Type B pancreatic cell (in vitro differentiated cells): ENCODE measurements around the gene CXXC5. TPM values are rescaled to one million over a fixed set of nuclear protein-coding genes. Genes with fewer than 3 reads are reported as not detected.

ENCODE experiments used
- DNase-seq: peaks from one replicate; pipeline ENCODE4 v3.0.0; 2021; ENCODE audit warnings: mixed read lengths; ENCODE audit not compliant: unreplicated experiment; ENCODE audit errors: extremely low spot score
- H3K27ac Mint-ChIP-seq: 2 replicates; pipeline ENCODE4 v1.8.0; 2021; ENCODE audit warnings: mild to moderate bottlenecking, mixed read lengths
- H3K27me3 Mint-ChIP-seq: 2 replicates; pipeline ENCODE4 v1.8.0; 2021; ENCODE audit warnings: mixed read lengths
- H3K36me3 Mint-ChIP-seq: 2 replicates; pipeline ENCODE4 v1.8.0; 2021; ENCODE audit warnings: mixed read lengths
- H3K4me1 Mint-ChIP-seq: one replicate; pipeline ENCODE4 v1.8.0; 2021; ENCODE audit warnings: mixed read lengths; ENCODE audit not compliant: unreplicated experiment
- H3K4me3 Mint-ChIP-seq: 2 replicates; pipeline ENCODE4 v1.8.0; 2021; ENCODE audit warnings: mild to moderate bottlenecking, mixed read lengths
- H3K9me3 Mint-ChIP-seq: 2 replicates; pipeline ENCODE4 v1.8.0; 2021; ENCODE audit warnings: mixed read lengths
- CTCF ChIP-seq: fragments of 200-600 bp; sonication (generic); conservative IDR thresholded peaks from 2 replicates; pipeline ENCODE4 v1.5.0; 2021; ENCODE audit warnings: antibody characterized with exemption, mild to moderate bottlenecking
- total RNA-seq: library from RNA; stranded (reverse); gene quantifications from 2 replicates; pipeline ENCODE4 v1.2.1, GENCODE V29; 2021; ENCODE audit warnings: low replicate concordance

CXXC5 gene
- total RNA-seq, 1 donor from 2014 or later: 58.6 TPM

- TF ChIP-seq CTCF: no peak
- H3K9me3 Mint-ChIP-seq: no peaks in the 10 kb centered on the region
- H3K4me1 Mint-ChIP-seq: peaks cover 42% of the 10 kb centered on the region
- peak overlapping the region; percentile 81 for H3K4me3 Mint-ChIP-seq
- no peaks in the 10 kb centered on the region for H3K36me3 Mint-ChIP-seq
- no peak for DNase-seq
- peak overlapping the region; percentile 79 for H3K27ac Mint-ChIP-seq
- peaks cover 24% of the 10 kb centered on the region for H3K27me3 Mint-ChIP-seq
These were observed 60.3 kb downstream of the CXXC5 start for GRCh38 chr5:139708434-139708861.

GRCh38 chr5:139708877-139709581 lies 60.9 kb downstream of the CXXC5 start:
- DNase-seq: peak; percentile 79
- Mint-ChIP-seq H3K36me3 (no peaks in the 10 kb centered on the region), H3K9me3 (no peaks in the 10 kb centered on the region)

GRCh38 chr5:139709582-139710318 lies 61.6 kb downstream of the CXXC5 start:
- no peaks in the 10 kb centered on the region for H3K9me3 Mint-ChIP-seq

More at GRCh38 chr5:139708877-139709581, 60.9 kb downstream of the CXXC5 start:
- TF ChIP-seq CTCF: no peak
- peak overlapping the region; percentile 79 for H3K27ac Mint-ChIP-seq
- peak overlapping the region; percentile 81 for H3K4me3 Mint-ChIP-seq
- H3K4me1 Mint-ChIP-seq: peaks cover 42% of the 10 kb centered on the region
- H3K27me3 Mint-ChIP-seq: peaks cover 24% of the 10 kb centered on the region

GRCh38 chr5:139710319-139711066 lies 62.3 kb downstream of the CXXC5 start:
- peak overlapping the region; percentile 82 for H3K4me3 Mint-ChIP-seq
- peak; percentile 83 for DNase-seq

More at GRCh38 chr5:139709582-139710318, 61.6 kb downstream of the CXXC5 start:
- peak overlapping the region; percentile 67 for H3K27ac Mint-ChIP-seq
- peaks cover 24% of the 10 kb centered on the region for H3K27me3 Mint-ChIP-seq
- no peaks in the 10 kb centered on the region for H3K36me3 Mint-ChIP-seq
- H3K4me1 Mint-ChIP-seq: peaks cover 42% of the 10 kb centered on the region
- no peak for TF ChIP-seq CTCF
- H3K4me3 Mint-ChIP-seq: peak overlapping the region; percentile 82
- peak; percentile 80 for DNase-seq

More at GRCh38 chr5:139710319-139711066, 62.3 kb downstream of the CXXC5 start:
- peaks cover 39% of the 10 kb centered on the region for H3K4me1 Mint-ChIP-seq
- H3K36me3 Mint-ChIP-seq: no peaks in the 10 kb centered on the region
- peak overlapping the region; percentile 67 for H3K27ac Mint-ChIP-seq
- H3K27me3 Mint-ChIP-seq: peaks cover 24% of the 10 kb centered on the region
- no peak for TF ChIP-seq CTCF
- H3K9me3 Mint-ChIP-seq: no peaks in the 10 kb centered on the region
